B cell (primary cell): ENCODE results near the gene JAG1. TPM values are rescaled to one million over a fixed set of nuclear protein-coding genes. Genes with fewer than 3 reads are reported as not detected.
A peak's percentile ranks its signal among the peaks of the same experiment; 100 is the strongest.

Source experiments
- ATAC-seq: fragments of 200-7000 bp; cut with Tn5 transposase; one replicate; pipeline ENCODE4 v1.10.0; 2021; ENCODE audit warnings: low read depth, mild to moderate bottlenecking, moderate number of reproducible peaks, moderate library complexity
- CTCF ChIA-PET: fragments of 350-600 bp; sonication (Branson Sonifier 250); formaldehyde crosslinking; loops from one replicate; lab custom pipeline; 2021; ENCODE audit warnings: antibody characterized with exemption, inconsistent platforms; lab: Charles Lee
- POLR2A ChIA-PET: fragments of 350-600 bp; sonication (Branson Sonifier 250); formaldehyde crosslinking; loops from one replicate; lab custom pipeline; 2021; ENCODE audit warnings: antibody characterized with exemption; lab: Charles Lee
- DNase-seq: peaks from one replicate; pipeline ENCODE4 v3.0.0; 2013
- H2AFZ ChIP-seq: 2 replicates; pipeline ENCODE4 v1.6.1; 2012; ENCODE audit warnings: mild to moderate bottlenecking, low read depth, low read length; ENCODE audit not compliant: insufficient read depth, poor library complexity, severe bottlenecking
- H3K27ac ChIP-seq, 2 donors: 1 replicate in 1 of 2; 2 replicates in 1 of 2; pipeline ENCODE4 v1.5.1; 2012 to 2013; ENCODE audit warnings: low read length in 2 of 2, mild to moderate bottlenecking in 2 of 2, moderate library complexity in 1 of 2
- H3K27me3 ChIP-seq, 4 experiments: fragments of 200-600 bp in 1 of 4; sonication (generic) in 1 of 4; replicated peaks in 1 of 4; 1 replicate in 2 of 4; 2 replicates in 2 of 4; pipeline versions ENCODE4 v1.6.1 to v1.7.0; 2013 to 2016; ENCODE audit warnings: low read length in 3 of 4, mild to moderate bottlenecking in 2 of 4, mixed read lengths in 1 of 4, moderate library complexity in 1 of 4; ENCODE audit not compliant: insufficient read depth in 4 of 4, control insufficient read depth in 3 of 4; ENCODE audit errors: control extremely low read depth in 1 of 4
- H3K36me3 ChIP-seq, 2 experiments: replicated peaks in 1 of 2; 1 replicate in 1 of 2; 2 replicates in 1 of 2; pipeline versions ENCODE4 v1.6.1 to v1.7.1; 2013; ENCODE audit warnings: low read length in 1 of 2; ENCODE audit not compliant: insufficient read depth in 2 of 2, control insufficient read depth in 1 of 2; ENCODE audit errors: control extremely low read depth in 1 of 2, extremely low read depth in 1 of 2
- H3K4me1 ChIP-seq, 2 donors: fragments of 200-600 bp in 1 of 2; sonication (generic) in 1 of 2; 1 replicate in 1 of 2; 2 replicates in 1 of 2; pipeline versions ENCODE4 v1.5.1 to v1.6.1; 2013 to 2017; ENCODE audit warnings: low read length in 2 of 2; ENCODE audit not compliant: control insufficient read depth in 2 of 2, insufficient read depth in 2 of 2
- H3K4me2 ChIP-seq: replicated peaks from 2 replicates; pipeline ENCODE3; 2012; ENCODE audit warnings: mild to moderate bottlenecking, low read depth, low read length; ENCODE audit not compliant: poor library complexity, severe bottlenecking
- H3K4me3 ChIP-seq, 5 experiments: fragments of 200-600 bp in 1 of 5; sonication (generic) in 1 of 5; 1 replicate in 3 of 5; 2 replicates in 2 of 5; pipeline versions ENCODE4 v1.5.1 to v1.7.0; 2011 to 2016; ENCODE audit warnings: low read length in 4 of 5, mild to moderate bottlenecking in 4 of 5, low read depth in 2 of 5, control low read depth in 1 of 5, moderate library complexity in 1 of 5; ENCODE audit not compliant: insufficient read depth in 1 of 5; ENCODE audit errors: control extremely low read depth in 1 of 5, extremely low read depth in 1 of 5
- H3K79me2 ChIP-seq: fragments of 200-600 bp; sonication (generic); one replicate; pipeline ENCODE4 v1.6.0; 2016; ENCODE audit warnings: low read length; ENCODE audit not compliant: control insufficient read depth, insufficient read depth
- H3K9ac ChIP-seq: fragments of 200-600 bp; sonication (generic); 2 replicates; pipeline ENCODE4 v1.6.1; 2017; ENCODE audit warnings: mild to moderate bottlenecking, low read length, moderate library complexity
- H3K9me3 ChIP-seq, 3 donors: one replicate each; pipeline versions ENCODE4 v1.6.1 to v1.7.1; 2013; ENCODE audit warnings: low read length in 2 of 3; ENCODE audit not compliant: control insufficient read depth in 2 of 3, insufficient read depth in 1 of 3; ENCODE audit errors: control extremely low read depth in 1 of 3
- H4K20me1 ChIP-seq: 2 replicates; pipeline ENCODE4 v1.6.0; 2012; ENCODE audit warnings: mild to moderate bottlenecking, low read length; ENCODE audit not compliant: insufficient read depth, control insufficient read depth, poor library complexity, severe bottlenecking
- H3K27ac Mint-ChIP-seq: one replicate; pipeline ENCODE4 v1.8.0; 2021; ENCODE audit warnings: mixed read lengths
- H3K27me3 Mint-ChIP-seq: one replicate; pipeline ENCODE4 v1.8.0; 2021; ENCODE audit warnings: mixed read lengths
- H3K4me1 Mint-ChIP-seq: one replicate; pipeline ENCODE4 v1.8.0; 2021; ENCODE audit warnings: mixed read lengths
- H3K4me3 Mint-ChIP-seq: one replicate; pipeline ENCODE4 v1.8.0; 2021; ENCODE audit warnings: mixed read lengths
- H3K9me3 Mint-ChIP-seq: one replicate; pipeline ENCODE4 v1.8.0; 2022; ENCODE audit warnings: mixed read lengths; ENCODE audit not compliant: insufficient read depth
- EZH2 ChIP-seq: IDR thresholded peaks from 2 replicates; pipeline ENCODE4 v1.6.1; 2012; ENCODE audit warnings: borderline replicate concordance, low read depth, mild to moderate bottlenecking, moderate library complexity, low read length; ENCODE audit not compliant: insufficient read depth, poor library complexity, severe bottlenecking
- WGBS: methylation state at CpG from one replicate; pipeline ENCODE4 v1.1.5; 2013; ENCODE audit warnings: missing lambda C conversion rate; ENCODE audit not compliant: insufficient coverage; 5-methylcytosine and 5-hydroxymethylcytosine counted together
- intact Hi-C: fragments of 100-400 bp; cut with micrococcal nuclease; formaldehyde crosslinking; loops from one replicate; pipeline ENCODE4 v1.10.0; 2022
- polyA plus RNA-seq: library from polyadenylated mRNA; depleted of rRNA; stranded (reverse); fragments of >200 nt; gene quantifications from 2 replicates; pipeline ENCODE4 v1.2.3, GENCODE V29; 2012
- total RNA-seq, 2 donors: library from RNA; stranded (reverse); fragments of 120-200 nt in 1 of 2; gene quantifications; 1 replicate in 1 of 2; 2 replicates in 1 of 2; pipeline versions ENCODE4 v1.2.3 to v1.2.4, GENCODE V29; 2013 to 2022
- TF ChIP-seq, protein P1 (sequence below): fragments of 200-600 bp; IDR thresholded peaks from one replicate; pipeline ENCODE4 v1.8.0; 2022; ENCODE audit warnings: antibody characterized with exemption, mild to moderate bottlenecking

JAG1 gene
- total and polyA plus RNA-seq, 2 donors (not counting 1 experiment from before 2014, with no cell fraction given): not detected

DNA sequence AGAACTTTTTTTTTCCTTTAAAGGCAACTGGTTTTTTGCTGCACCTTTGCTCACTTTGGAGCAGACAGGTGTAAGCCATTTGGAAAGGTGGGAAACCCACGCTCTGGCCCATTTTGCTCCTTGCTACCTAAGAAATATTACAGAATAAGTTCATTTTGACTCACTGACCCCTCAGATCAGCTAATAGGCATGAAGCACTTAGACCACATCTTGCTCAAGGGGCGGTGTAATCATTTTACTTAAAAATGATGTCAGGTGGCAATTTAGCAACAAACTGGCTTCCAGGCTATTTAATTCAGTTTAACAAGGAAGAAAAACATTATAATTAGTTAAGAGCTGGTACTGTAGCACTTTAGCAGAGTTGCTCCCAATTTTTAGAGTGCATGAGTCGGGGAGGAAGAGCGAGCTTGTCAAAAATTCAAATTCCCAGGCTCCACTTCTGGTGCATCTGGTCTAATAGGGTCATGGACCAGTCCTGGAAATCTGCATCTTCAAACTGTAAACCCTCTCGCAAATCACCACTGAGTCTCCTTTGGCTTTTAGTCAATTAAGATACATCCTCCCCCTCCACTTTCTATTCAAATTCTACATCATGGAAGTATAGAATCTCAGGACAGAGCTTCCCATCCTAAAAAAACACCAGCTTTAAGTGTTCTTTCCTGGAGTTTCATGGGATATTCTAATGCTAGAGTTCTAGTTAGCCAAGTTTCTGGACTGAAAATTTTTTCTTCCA, 38.2 kb downstream of the JAG1 start:
- POLR2A ChIA-PET: no interaction called here
- Histone ChIP-seq H3K9me3 (no peaks in the 10 kb centered on the region), H3K79me2 (no peaks in the 10 kb centered on the region), H3K27ac (no peak overlapping the region), H3K36me3 (no peaks in the 10 kb centered on the region), H3K4me1 (peaks cover 16 to 19% of the 10 kb centered on the region in 2 donors), H3K4me3 (no peak overlapping the region), H4K20me1 (no peaks in the 10 kb centered on the region), H3K4me2 (no peak overlapping the region), H2AFZ (no peak overlapping the region), H3K27me3 (no peaks in the 10 kb centered on the region), H3K9ac (no peak overlapping the region)
- Mint-ChIP-seq H3K4me3 (no peak overlapping the region), H3K27ac (no peak overlapping the region), H3K27me3 (no peaks in the 10 kb centered on the region), H3K4me1 (peaks cover 23% of the 10 kb centered on the region), H3K9me3 (no peaks in the 10 kb centered on the region)
- WGBS: 100% methylated on average over 3 of the region's 5 CpGs
- CTCF ChIA-PET: no interaction called here
- DNase-seq (no peak), ATAC-seq (no peak)
- TF ChIP-seq, protein P1, sequence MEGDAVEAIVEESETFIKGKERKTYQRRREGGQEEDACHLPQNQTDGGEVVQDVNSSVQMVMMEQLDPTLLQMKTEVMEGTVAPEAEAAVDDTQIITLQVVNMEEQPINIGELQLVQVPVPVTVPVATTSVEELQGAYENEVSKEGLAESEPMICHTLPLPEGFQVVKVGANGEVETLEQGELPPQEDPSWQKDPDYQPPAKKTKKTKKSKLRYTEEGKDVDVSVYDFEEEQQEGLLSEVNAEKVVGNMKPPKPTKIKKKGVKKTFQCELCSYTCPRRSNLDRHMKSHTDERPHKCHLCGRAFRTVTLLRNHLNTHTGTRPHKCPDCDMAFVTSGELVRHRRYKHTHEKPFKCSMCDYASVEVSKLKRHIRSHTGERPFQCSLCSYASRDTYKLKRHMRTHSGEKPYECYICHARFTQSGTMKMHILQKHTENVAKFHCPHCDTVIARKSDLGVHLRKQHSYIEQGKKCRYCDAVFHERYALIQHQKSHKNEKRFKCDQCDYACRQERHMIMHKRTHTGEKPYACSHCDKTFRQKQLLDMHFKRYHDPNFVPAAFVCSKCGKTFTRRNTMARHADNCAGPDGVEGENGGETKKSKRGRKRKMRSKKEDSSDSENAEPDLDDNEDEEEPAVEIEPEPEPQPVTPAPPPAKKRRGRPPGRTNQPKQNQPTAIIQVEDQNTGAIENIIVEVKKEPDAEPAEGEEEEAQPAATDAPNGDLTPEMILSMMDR: no peak
- TF ChIP-seq EZH2: no peak
- intact Hi-C loops: no loop called here

DNA sequence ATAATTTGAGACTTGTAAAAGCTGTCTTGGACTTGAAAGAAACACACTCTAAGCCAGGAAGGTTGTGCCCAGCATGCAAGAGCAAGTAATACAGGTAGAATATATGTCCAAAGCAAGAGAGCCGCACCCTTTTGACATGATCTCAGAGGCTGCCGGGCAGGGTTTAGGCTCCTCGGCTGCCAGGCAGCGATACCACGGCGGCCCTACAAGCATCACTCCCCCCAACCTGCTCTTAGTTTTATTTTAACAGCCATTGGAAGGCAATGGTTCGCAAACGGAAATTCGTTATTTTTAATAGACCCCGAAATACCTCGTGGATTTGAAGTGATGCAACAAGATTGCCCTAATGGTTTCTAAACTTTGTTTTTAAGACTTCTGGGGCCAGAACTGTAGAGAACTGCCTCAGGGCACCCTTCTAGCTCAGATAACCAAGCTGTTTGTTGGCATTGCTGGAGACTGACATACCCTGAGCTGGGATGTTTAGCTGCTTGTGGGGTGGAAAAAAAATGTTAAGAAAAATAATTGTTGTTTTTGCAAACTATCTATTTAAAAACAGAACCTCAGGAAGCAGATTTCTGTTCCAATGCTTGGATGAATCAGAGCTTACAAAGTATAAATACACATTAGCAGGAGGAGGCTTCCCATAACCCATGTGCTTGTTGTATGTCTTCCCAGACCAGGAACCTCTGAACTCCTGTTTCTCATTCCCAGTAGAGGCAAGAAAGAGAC, 39.0 kb downstream of the JAG1 start:
- Histone ChIP-seq H3K4me1 (peaks cover 16 to 19% of the 10 kb centered on the region in 2 donors), H3K79me2 (no peaks in the 10 kb centered on the region), H3K4me3 (no peak overlapping the region), H3K36me3 (no peaks in the 10 kb centered on the region), H3K27me3 (no peaks in the 10 kb centered on the region), H2AFZ (no peak overlapping the region), H3K27ac (no peak overlapping the region), H3K9me3 (no peaks in the 10 kb centered on the region), H4K20me1 (no peaks in the 10 kb centered on the region), H3K4me2 (peak overlapping the region; percentile 9), H3K9ac (no peak overlapping the region)
- 80% methylated on average over 11 of the region's 11 CpGs for WGBS
- no peak overlapping the region for H3K27ac Mint-ChIP-seq
- no peaks in the 10 kb centered on the region for H3K9me3 Mint-ChIP-seq
- ATAC-seq (no peak), DNase-seq (no peak)
- no peak overlapping the region for H3K4me3 Mint-ChIP-seq
- intact Hi-C loops: no loop called here
- no peak for TF ChIP-seq EZH2
- ChIA-PET CTCF (no interaction called here), POLR2A (no interaction called here)
- H3K27me3 Mint-ChIP-seq: no peaks in the 10 kb centered on the region
- H3K4me1 Mint-ChIP-seq: peaks cover 23% of the 10 kb centered on the region
